Memory B cell (primary cell): ENCODE data around the gene IL17C.
A peak's percentile ranks its signal among the peaks of the same experiment; 100 is the strongest.

Source experiments
- ATAC-seq: fragments of 150-1000 bp; cut with Tn5 transposase; 2 replicates; pipeline ENCODE4 v1.10.0; 2021; ENCODE audit warnings: low read depth, mild to moderate bottlenecking, moderate library complexity
- DNase-seq, 2 donors: peaks; one replicate each; pipeline ENCODE4 v3.0.0; 2022; ENCODE audit warnings: low spot score in 2 of 2
- H3K27ac Mint-ChIP-seq: one replicate; pipeline ENCODE4 v1.8.0; 2022; ENCODE audit warnings: mild to moderate bottlenecking, moderate library complexity, mixed read lengths
- H3K27me3 Mint-ChIP-seq: one replicate; pipeline ENCODE4 v1.8.0; 2022; ENCODE audit warnings: mixed read lengths
- H3K36me3 Mint-ChIP-seq: one replicate; pipeline ENCODE4 v1.8.0; 2022; ENCODE audit warnings: mild to moderate bottlenecking, mixed read lengths
- H3K4me1 Mint-ChIP-seq: one replicate; pipeline ENCODE4 v1.8.0; 2022; ENCODE audit warnings: mixed read lengths
- H3K4me3 Mint-ChIP-seq: one replicate; pipeline ENCODE4 v1.8.0; 2022; ENCODE audit warnings: mild to moderate bottlenecking, moderate library complexity, mixed read lengths
- H3K9me3 Mint-ChIP-seq: one replicate; pipeline ENCODE4 v1.8.0; 2022; ENCODE audit warnings: mixed read lengths

IL17C gene

DNA sequence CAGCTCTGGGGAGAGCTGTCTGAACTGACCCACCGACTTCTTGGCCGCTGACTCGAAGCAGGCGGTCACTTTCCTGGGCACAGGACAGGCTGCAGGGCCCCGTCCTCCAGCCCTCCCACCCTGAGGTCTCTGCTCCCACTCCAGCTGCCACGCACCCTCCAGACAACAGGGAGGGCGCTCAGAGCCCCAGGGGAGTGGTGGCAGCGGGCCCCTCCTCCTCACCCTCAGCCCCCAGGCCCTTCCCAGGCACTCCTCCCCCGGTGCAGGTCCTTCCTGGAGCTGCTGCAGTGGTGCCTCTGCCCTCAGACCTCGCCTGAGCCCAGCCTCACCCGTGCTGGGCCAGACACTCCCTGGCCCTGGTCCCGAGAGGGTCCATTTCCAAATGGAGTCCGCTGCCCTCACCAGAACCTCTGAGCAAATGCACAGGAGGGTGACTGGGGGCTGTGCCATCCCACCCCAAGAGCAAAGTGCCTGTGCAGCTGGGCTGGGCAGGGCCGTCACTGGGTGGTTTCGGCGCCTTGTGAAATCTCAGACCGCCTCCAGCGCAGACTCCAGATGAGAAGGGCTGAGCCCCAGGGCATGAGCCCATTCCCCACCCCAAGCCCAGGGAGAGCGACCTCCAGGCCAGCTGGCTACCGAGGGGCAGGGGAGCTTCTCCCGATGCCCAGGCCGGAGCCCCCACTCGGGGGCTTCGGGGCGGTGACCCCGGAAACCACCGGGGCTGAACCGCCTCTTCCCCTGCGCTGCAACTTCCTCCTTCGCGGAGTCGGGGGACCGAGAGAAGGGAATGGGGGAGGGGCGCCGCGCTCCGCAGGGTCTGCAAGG is 11.8 kb downstream of the IL17C start:
- peak overlapping the region; percentile 98 for H3K27ac Mint-ChIP-seq
- peaks cover 15% of the 10 kb centered on the region for H3K4me1 Mint-ChIP-seq
- no peaks in the 10 kb centered on the region for H3K9me3 Mint-ChIP-seq

DNA sequence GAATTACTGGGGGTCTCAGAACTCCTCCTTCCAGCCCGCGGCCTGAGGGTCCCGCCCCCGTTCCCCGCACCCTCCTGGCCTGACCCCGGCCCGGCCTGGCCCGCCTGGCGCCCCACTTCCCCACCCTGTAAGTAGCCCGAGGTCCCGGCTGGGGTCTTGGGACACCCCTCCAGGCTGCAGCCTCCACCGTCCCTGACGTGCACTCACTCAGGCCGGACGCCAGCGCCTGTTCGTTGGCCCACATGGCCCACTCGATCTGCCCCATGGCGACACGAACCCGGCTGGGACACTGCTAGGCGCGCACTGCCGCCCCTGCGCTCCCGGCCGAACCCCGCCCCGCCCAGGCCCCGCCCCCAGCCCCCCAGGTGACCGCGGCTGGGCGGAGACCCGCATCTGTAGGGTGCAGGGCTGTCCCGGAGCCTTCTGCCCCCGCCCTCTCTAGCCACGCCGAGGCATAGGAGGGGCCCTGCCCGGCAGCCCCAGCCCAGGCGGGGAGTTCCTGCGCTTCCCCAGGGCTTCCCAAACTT is 12.4 kb downstream of the IL17C start, which contains the start of gene CYBA:
Gene CYBA (minus strand): TSS at position 305 of the 527 bp plus-strand sequence. CDS start 40 bp downstream, at position 265.
- Mint-ChIP-seq H3K36me3 (peaks cover 13% of the 10 kb centered on the region), H3K4me3 (peak within 1 kb of the TSS; percentile 95), H3K27ac (peak within 1 kb of the TSS; percentile 98), H3K4me1 (peaks cover 11% of the 10 kb centered on the region), H3K9me3 (no peaks in the 10 kb centered on the region), H3K27me3 (no peaks in the 10 kb centered on the region)
- ATAC-seq (peak; percentile 78), DNase-seq (peak; percentile 89)

More for the DNA sequence above, 11.8 kb downstream of the IL17C start:
- Mint-ChIP-seq H3K36me3 (peaks cover 13% of the 10 kb centered on the region), H3K27me3 (no peaks in the 10 kb centered on the region), H3K4me3 (peak overlapping the region; percentile 95)
- peak; percentile 27 for ATAC-seq
- peak; percentile 60 to 71 for DNase-seq

- H3K4me3 Mint-ChIP-seq: peak overlapping the region; percentile 95
- DNase-seq: peak; percentile 73 to 84
- no peaks in the 10 kb centered on the region for H3K9me3 Mint-ChIP-seq
- peaks cover 11% of the 10 kb centered on the region for H3K4me1 Mint-ChIP-seq
- peak overlapping the region; percentile 98 for H3K27ac Mint-ChIP-seq
- H3K27me3 Mint-ChIP-seq: no peaks in the 10 kb centered on the region
- peaks cover 13% of the 10 kb centered on the region for H3K36me3 Mint-ChIP-seq
- peak; percentile 77 for ATAC-seq
Measured at GRCh38 chr16:88651276-88651988, 13.1 kb downstream of the IL17C start.

- Mint-ChIP-seq H3K36me3 (peaks cover 13% of the 10 kb centered on the region), H3K4me1 (peaks cover 11% of the 10 kb centered on the region), H3K4me3 (peak overlapping the region; percentile 95), H3K27ac (peak overlapping the region; percentile 98), H3K9me3 (no peaks in the 10 kb centered on the region), H3K27me3 (no peaks in the 10 kb centered on the region)
- no peak for DNase-seq
- ATAC-seq: no peak
Measured at GRCh38 chr16:88651989-88652761, 13.8 kb downstream of the IL17C start.

- Mint-ChIP-seq H3K4me1 (peaks cover 11% of the 10 kb centered on the region), H3K27me3 (no peaks in the 10 kb centered on the region), H3K4me3 (no peak overlapping the region), H3K9me3 (no peaks in the 10 kb centered on the region), H3K27ac (peak overlapping the region; percentile 98), H3K36me3 (peaks cover 13% of the 10 kb centered on the region)
- ATAC-seq (no peak), DNase-seq (no peak)
Measured at GRCh38 chr16:88652762-88653063, 14.3 kb downstream of the IL17C start.

- peaks cover 11% of the 10 kb centered on the region for H3K4me1 Mint-ChIP-seq
- ATAC-seq: no peak
- H3K27me3 Mint-ChIP-seq: no peaks in the 10 kb centered on the region
- peak overlapping the region; percentile 51 for H3K27ac Mint-ChIP-seq
- H3K36me3 Mint-ChIP-seq: peaks cover 13% of the 10 kb centered on the region
- H3K4me3 Mint-ChIP-seq: no peak overlapping the region
- no peak for DNase-seq
- no peaks in the 10 kb centered on the region for H3K9me3 Mint-ChIP-seq
Measured at GRCh38 chr16:88653101-88653500, 14.7 kb downstream of the IL17C start.

- H3K27me3 Mint-ChIP-seq: no peaks in the 10 kb centered on the region
- H3K9me3 Mint-ChIP-seq: no peaks in the 10 kb centered on the region
- no peak overlapping the region for H3K4me3 Mint-ChIP-seq
- H3K27ac Mint-ChIP-seq: peak overlapping the region; percentile 51
- peaks cover 11% of the 10 kb centered on the region for H3K4me1 Mint-ChIP-seq
- ATAC-seq: no peak
- H3K36me3 Mint-ChIP-seq: peaks cover 14% of the 10 kb centered on the region
- no peak for DNase-seq
Measured at GRCh38 chr16:88653596-88654362, 15.4 kb downstream of the IL17C start.

DNA sequence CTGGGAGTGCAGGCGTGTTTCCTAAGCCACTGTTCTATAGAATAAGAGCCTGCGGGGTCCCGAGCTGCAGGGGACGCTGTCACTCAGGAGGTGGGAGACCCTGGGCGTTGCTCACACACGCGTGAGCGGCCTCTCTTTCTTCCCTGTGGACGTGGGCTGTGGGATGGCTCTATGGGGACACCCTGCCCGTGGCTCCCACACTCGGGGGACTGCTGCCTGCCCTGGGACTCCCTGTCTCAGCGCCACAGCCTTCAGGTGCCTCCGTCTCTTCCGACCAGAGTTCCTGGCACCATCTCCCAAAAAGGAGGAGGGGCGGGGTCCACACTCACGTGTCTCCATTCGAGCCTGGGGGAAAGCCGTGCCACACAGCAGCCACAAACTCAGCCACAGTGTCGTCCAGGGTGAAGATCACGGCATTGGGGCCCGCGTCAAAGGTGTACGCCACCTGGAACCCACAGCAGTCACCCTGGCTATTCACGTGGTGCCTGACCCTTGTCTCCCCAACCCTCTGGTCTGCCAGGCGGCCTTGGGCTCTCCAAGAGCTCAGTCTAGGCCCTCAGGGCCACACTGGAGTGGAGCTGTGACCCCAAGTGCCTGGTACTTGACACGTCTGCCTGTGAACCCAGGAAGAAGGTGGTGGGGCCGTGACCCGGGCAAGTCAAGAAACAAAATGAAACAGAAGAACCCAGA is 16.1 kb downstream of the IL17C start:
- Mint-ChIP-seq H3K4me1 (peaks cover 6% of the 10 kb centered on the region), H3K27me3 (no peaks in the 10 kb centered on the region), H3K9me3 (no peaks in the 10 kb centered on the region), H3K27ac (no peak overlapping the region), H3K4me3 (no peak overlapping the region), H3K36me3 (peaks cover 11% of the 10 kb centered on the region)
- ATAC-seq: no peak
- no peak for DNase-seq

- DNase-seq (no peak), ATAC-seq (no peak)
- Mint-ChIP-seq H3K9me3 (no peaks in the 10 kb centered on the region), H3K36me3 (peaks cover 10% of the 10 kb centered on the region), H3K27me3 (no peaks in the 10 kb centered on the region), H3K4me1 (peaks cover 6% of the 10 kb centered on the region), H3K27ac (no peak overlapping the region), H3K4me3 (no peak overlapping the region)
Measured at GRCh38 chr16:88655053-88655732, 16.8 kb downstream of the IL17C start.

- Mint-ChIP-seq H3K9me3 (no peaks in the 10 kb centered on the region), H3K4me3 (no peak overlapping the region), H3K4me1 (peaks cover 6% of the 10 kb centered on the region), H3K27me3 (no peaks in the 10 kb centered on the region), H3K36me3 (peaks cover 10% of the 10 kb centered on the region), H3K27ac (no peak overlapping the region)
- DNase-seq: no peak
- ATAC-seq: no peak
Measured at GRCh38 chr16:88655733-88656281, 17.4 kb downstream of the IL17C start.

DNA sequence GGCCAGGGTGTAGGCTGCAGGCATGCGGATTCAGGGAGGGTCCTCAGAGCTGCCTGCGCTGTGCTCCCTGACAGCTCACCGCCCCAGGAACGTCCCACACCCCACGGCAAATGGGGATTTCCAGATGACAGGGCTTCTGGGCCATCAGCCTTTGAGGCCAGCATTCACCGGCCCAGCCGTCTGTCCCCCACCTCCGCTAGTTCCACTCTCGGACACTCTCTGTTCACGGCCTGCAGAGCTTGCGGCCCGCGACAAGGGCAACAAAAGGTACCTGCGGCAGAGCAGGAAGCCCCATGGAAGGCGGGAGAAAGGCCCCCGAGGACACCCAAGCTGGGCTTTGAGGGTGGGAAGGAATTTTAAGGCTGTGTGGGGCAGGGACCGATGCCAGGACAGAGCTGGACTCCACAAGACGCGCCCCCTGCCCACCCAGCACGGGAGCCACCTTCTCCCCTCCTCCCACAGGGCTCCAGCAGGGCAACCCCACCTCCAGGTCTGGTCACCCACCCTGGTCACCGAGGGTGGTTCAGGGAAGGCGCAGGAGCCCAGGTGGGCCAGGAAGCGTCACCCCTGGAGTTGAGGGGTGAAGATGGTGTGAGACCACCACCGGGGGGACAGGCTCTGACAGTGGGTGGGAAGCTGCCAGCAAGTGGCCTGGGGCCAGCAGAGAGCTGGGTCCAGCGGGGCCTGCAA is 18.1 kb downstream of the IL17C start:
- Mint-ChIP-seq H3K27me3 (no peaks in the 10 kb centered on the region), H3K9me3 (no peaks in the 10 kb centered on the region), H3K27ac (no peak overlapping the region), H3K4me3 (no peak overlapping the region), H3K4me1 (peaks cover 6% of the 10 kb centered on the region), H3K36me3 (peaks cover 10% of the 10 kb centered on the region)
- DNase-seq: no peak
- no peak for ATAC-seq

- ATAC-seq: no peak
- no peak for DNase-seq
- Mint-ChIP-seq H3K4me3 (no peak overlapping the region), H3K36me3 (peaks cover 10% of the 10 kb centered on the region), H3K27me3 (no peaks in the 10 kb centered on the region), H3K27ac (no peak overlapping the region), H3K9me3 (no peaks in the 10 kb centered on the region), H3K4me1 (peaks cover 11% of the 10 kb centered on the region)
Measured at GRCh38 chr16:88657371-88657770, 19.0 kb downstream of the IL17C start.
